Naive B cell (primary cell): ENCODE measurements around the gene LRRIQ4. TPM values are rescaled to one million over a fixed set of nuclear protein-coding genes. Genes with fewer than 3 reads are reported as not detected.
A peak's percentile ranks its signal among the peaks of the same experiment; 100 is the strongest.

ENCODE experiments used
- ATAC-seq, 2 donors: fragments of 150-1000 bp; cut with Tn5 transposase; 2 replicates each; pipeline ENCODE4 v1.10.0; 2021; ENCODE audit warnings: low read depth in 2 of 2, mild to moderate bottlenecking in 2 of 2, moderate library complexity in 2 of 2
- DNase-seq: peaks from one replicate; pipeline ENCODE4 v3.0.0; 2022
- H3K27ac Mint-ChIP-seq, 6 donors: one replicate each; pipeline ENCODE4 v1.8.0; 2020 to 2022; ENCODE audit warnings: mild to moderate bottlenecking in 6 of 6, mixed read lengths in 6 of 6, moderate library complexity in 5 of 6, inconsistent platforms in 2 of 6
- H3K27me3 Mint-ChIP-seq, 3 donors: one replicate each; pipeline ENCODE4 v1.8.0; 2021 to 2022; ENCODE audit warnings: mixed read lengths in 3 of 3, mild to moderate bottlenecking in 1 of 3
- H3K36me3 Mint-ChIP-seq, 2 donors: one replicate each; pipeline ENCODE4 v1.8.0; 2020 to 2022; ENCODE audit warnings: mixed read lengths in 2 of 2, inconsistent platforms in 1 of 2, mild to moderate bottlenecking in 1 of 2
- H3K4me1 Mint-ChIP-seq, 3 donors: one replicate each; pipeline ENCODE4 v1.8.0; 2020 to 2022; ENCODE audit warnings: mixed read lengths in 3 of 3, inconsistent platforms in 1 of 3, mild to moderate bottlenecking in 1 of 3, moderate library complexity in 1 of 3
- H3K4me3 Mint-ChIP-seq, 8 donors: one replicate each; pipeline ENCODE4 v1.8.0; 2020 to 2022; ENCODE audit warnings: mild to moderate bottlenecking in 8 of 8, mixed read lengths in 8 of 8, moderate library complexity in 8 of 8, inconsistent platforms in 2 of 8
- H3K9me3 Mint-ChIP-seq, 7 donors: one replicate each; pipeline ENCODE4 v1.8.0; 2020 to 2022; ENCODE audit warnings: mixed read lengths in 7 of 7, mild to moderate bottlenecking in 5 of 7, inconsistent platforms in 2 of 7, moderate library complexity in 1 of 7
- polyA plus RNA-seq, 6 donors: library from polyadenylated mRNA; unstranded; fragments of 300-500 nt; fragmentation: Illumina TruSeq; gene quantifications; one replicate each; pipeline ENCODE4 v1.2.3, GENCODE V29; 2021; ENCODE audit warnings: low read depth in 6 of 6

The LRRIQ4 gene
- polyA plus RNA-seq, 6 donors from 2014 or later = 0.27 TPM; not detected in 5

GRCh38 chr3:169846458-169847193 lies 34.0 kb downstream of the LRRIQ4 start:
- DNase-seq (peak; percentile 64), ATAC-seq (peak; percentile 96 to 97)
- Mint-ChIP-seq H3K4me3 (peak overlapping the region; percentile 42 to 85 (median 78)), H3K4me1 (peaks cover 33 to 63% (median 45%) of the 10 kb centered on the region in 3 donors), H3K36me3 (no peaks in the 10 kb centered on the region), H3K27me3 (no peaks in the 10 kb centered on the region), H3K27ac (peak overlapping the region; percentile 89 to 98 (median 94)), H3K9me3 (no peaks in the 10 kb centered on the region)

GRCh38 chr3:169847896-169848295 lies 35.2 kb downstream of the LRRIQ4 start:
- Mint-ChIP-seq H3K4me1 (peaks cover 31 to 59% (median 41%) of the 10 kb centered on the region in 3 donors), H3K4me3 (peak overlapping the region in 6 of 8 donors; percentile 3 to 83 (median 32)), H3K9me3 (no peaks in the 10 kb centered on the region), H3K36me3 (no peaks in the 10 kb centered on the region), H3K27ac (peak overlapping the region; percentile 44 to 89 (median 82)), H3K27me3 (no peaks in the 10 kb centered on the region)
- no peak for ATAC-seq
- DNase-seq = no peak

GRCh38 chr3:169848741-169849140 lies 36.1 kb downstream of the LRRIQ4 start:
- peak overlapping the region in 1 of 6 donors; percentile 81 for H3K27ac Mint-ChIP-seq
- no peaks in the 10 kb centered on the region for H3K36me3 Mint-ChIP-seq
- H3K27me3 Mint-ChIP-seq = no peaks in the 10 kb centered on the region
- H3K4me1 Mint-ChIP-seq = peaks cover 24 to 51% (median 33%) of the 10 kb centered on the region in 3 donors
- DNase-seq (no peak), ATAC-seq (no peak)
- H3K4me3 Mint-ChIP-seq = peak overlapping the region in 1 of 8 donors; percentile 30
- H3K9me3 Mint-ChIP-seq = no peaks in the 10 kb centered on the region

- Mint-ChIP-seq H3K36me3 (no peaks in the 10 kb centered on the region), H3K9me3 (no peaks in the 10 kb centered on the region), H3K4me1 (peaks cover 24 to 44% (median 28%) of the 10 kb centered on the region in 3 donors), H3K4me3 (no peak overlapping the region), H3K27me3 (no peaks in the 10 kb centered on the region), H3K27ac (no peak overlapping the region)
- ATAC-seq = no peak
- DNase-seq = no peak
These were observed 37.9 kb downstream of the LRRIQ4 start for GRCh38 chr3:169850618-169851017.

GRCh38 chr3:169855514-169855913 lies 42.8 kb downstream of the LRRIQ4 start:
- H3K27ac Mint-ChIP-seq = peak overlapping the region in 1 of 6 donors; percentile 44
- peaks cover 0 to 9% (median 4%) of the 10 kb centered on the region in 3 donors for H3K27me3 Mint-ChIP-seq
- H3K9me3 Mint-ChIP-seq = no peaks in the 10 kb centered on the region
- ATAC-seq (no peak), DNase-seq (no peak)
- peaks cover 0 to 1% (median 0%) of the 10 kb centered on the region in 3 donors for H3K4me1 Mint-ChIP-seq
- no peaks in the 10 kb centered on the region for H3K36me3 Mint-ChIP-seq
- H3K4me3 Mint-ChIP-seq = no peak overlapping the region

- ATAC-seq = no peak
- Mint-ChIP-seq H3K4me1 (no peaks in the 10 kb centered on the region), H3K27me3 (peaks cover 0 to 9% (median 4%) of the 10 kb centered on the region in 3 donors), H3K27ac (no peak overlapping the region), H3K36me3 (no peaks in the 10 kb centered on the region), H3K4me3 (no peak overlapping the region), H3K9me3 (no peaks in the 10 kb centered on the region)
- no peak for DNase-seq
These were observed 45.1 kb downstream of the LRRIQ4 start for GRCh38 chr3:169857811-169858210.

- Mint-ChIP-seq H3K27me3 (peaks cover 0 to 4% (median 2%) of the 10 kb centered on the region in 3 donors), H3K9me3 (no peaks in the 10 kb centered on the region), H3K36me3 (no peaks in the 10 kb centered on the region), H3K4me1 (peaks cover 22 to 33% (median 26%) of the 10 kb centered on the region in 3 donors), H3K27ac (no peak overlapping the region), H3K4me3 (no peak overlapping the region)
- ATAC-seq (no peak), DNase-seq (no peak)
These were observed 49.2 kb downstream of the LRRIQ4 start for GRCh38 chr3:169861871-169862270.

GRCh38 chr3:169863458-169863899 lies 50.8 kb downstream of the LRRIQ4 start:
- peak; percentile 70 for DNase-seq
- Mint-ChIP-seq H3K4me1 (peaks cover 22 to 33% (median 26%) of the 10 kb centered on the region in 3 donors), H3K4me3 (peak overlapping the region in 7 of 8 donors; percentile 29 to 66 (median 50)), H3K36me3 (no peaks in the 10 kb centered on the region), H3K27ac (peak overlapping the region in 5 of 6 donors; percentile 24 to 88 (median 47)), H3K27me3 (no peaks in the 10 kb centered on the region), H3K9me3 (peaks cover 0 to 2% (median 0%) of the 10 kb centered on the region in 7 donors)
- ATAC-seq = peak; percentile 43 to 55

- Mint-ChIP-seq H3K27me3 (no peaks in the 10 kb centered on the region), H3K4me3 (peak overlapping the region in 6 of 8 donors; percentile 3 to 61 (median 30))
These were observed 51.6 kb downstream of the LRRIQ4 start for GRCh38 chr3:169864270-169864669.

GRCh38 chr3:169865176-169865767 lies 52.6 kb downstream of the LRRIQ4 start:
- ATAC-seq (peak; percentile 90 to 91), DNase-seq (peak; percentile 61)
- Mint-ChIP-seq H3K4me1 (peaks cover 25 to 38% (median 34%) of the 10 kb centered on the region in 3 donors), H3K27me3 (no peaks in the 10 kb centered on the region), H3K4me3 (peak overlapping the region in 7 of 8 donors; percentile 58 to 87 (median 78)), H3K36me3 (no peaks in the 10 kb centered on the region), H3K9me3 (peaks cover 0 to 2% (median 0%) of the 10 kb centered on the region in 7 donors), H3K27ac (peak overlapping the region; percentile 79 to 97 (median 96))

More at GRCh38 chr3:169864270-169864669, 51.6 kb downstream of the LRRIQ4 start:
- ATAC-seq = no peak
- Mint-ChIP-seq H3K27ac (peak overlapping the region in 4 of 6 donors; percentile 24 to 95 (median 62)), H3K36me3 (no peaks in the 10 kb centered on the region), H3K9me3 (peaks cover 0 to 2% (median 0%) of the 10 kb centered on the region in 7 donors), H3K4me1 (peaks cover 22 to 33% (median 26%) of the 10 kb centered on the region in 3 donors)
- no peak for DNase-seq

GRCh38 chr3:169867584-169868210 lies 55.0 kb downstream of the LRRIQ4 start:
- H3K36me3 Mint-ChIP-seq = no peaks in the 10 kb centered on the region
- H3K27ac Mint-ChIP-seq = peak overlapping the region in 2 of 6 donors; percentile 25 to 83

GRCh38 chr3:169868369-169868768 lies 55.7 kb downstream of the LRRIQ4 start:
- H3K9me3 Mint-ChIP-seq = peaks cover 0 to 2% (median 0%) of the 10 kb centered on the region in 7 donors
- no peaks in the 10 kb centered on the region for H3K36me3 Mint-ChIP-seq
- no peak for DNase-seq
- H3K4me3 Mint-ChIP-seq = no peak overlapping the region
- peak overlapping the region in 2 of 6 donors; percentile 9 to 83 for H3K27ac Mint-ChIP-seq
- H3K27me3 Mint-ChIP-seq = no peaks in the 10 kb centered on the region
- no peak for ATAC-seq
- peaks cover 33 to 47% (median 44%) of the 10 kb centered on the region in 3 donors for H3K4me1 Mint-ChIP-seq

More at GRCh38 chr3:169867584-169868210, 55.0 kb downstream of the LRRIQ4 start:
- H3K9me3 Mint-ChIP-seq = peaks cover 0 to 2% (median 0%) of the 10 kb centered on the region in 7 donors
- no peak overlapping the region for H3K4me3 Mint-ChIP-seq
- DNase-seq (no peak), ATAC-seq (no peak)
- peaks cover 34 to 53% (median 44%) of the 10 kb centered on the region in 3 donors for H3K4me1 Mint-ChIP-seq
- no peaks in the 10 kb centered on the region for H3K27me3 Mint-ChIP-seq
